Measurements from ENCODE around the gene ARRDC5.

ARRDC5 gene

GRCh38 chr19:4937060-4937459 is 34.4 kb upstream of the ARRDC5 start:
- Histone ChIP-seq H3K36me3 (ENCODE audit: control insufficient read depth, insufficient read depth, low read length) (no peaks in the 10 kb centered on the region), H3K9ac (no peak overlapping the region)
- TF ChIP-seq CTCF (IDR thresholded peaks at IDR 0.05) = no peak

GRCh38 chr19:4935444-4935843 is 32.7 kb upstream of the ARRDC5 start:
- H3K4me3 ChIP-seq (ENCODE audit: low read depth, low read length) = no peak overlapping the region
- H3K27me3 ChIP-seq (ENCODE audit: control insufficient read depth, insufficient read depth, low read length) = no peaks in the 10 kb centered on the region
- H3K79me2 ChIP-seq = no peaks in the 10 kb centered on the region
- H2AFZ ChIP-seq = no peak overlapping the region
- no peak overlapping the region for H3K27ac ChIP-seq
- no peaks in the 10 kb centered on the region for H3K4me1 ChIP-seq
- TF ChIP-seq CTCF (IDR thresholded peaks at IDR 0.05) = no peak
- H3K9ac ChIP-seq = no peak overlapping the region
- no peak overlapping the region for H3K4me2 ChIP-seq (ENCODE audit: low read length)
- no peaks in the 10 kb centered on the region for H3K9me3 ChIP-seq (ENCODE audit: control insufficient read depth, low read length)
- H3K36me3 ChIP-seq (ENCODE audit: control insufficient read depth, insufficient read depth, low read length) = no peaks in the 10 kb centered on the region

More at GRCh38 chr19:4937060-4937459, 34.4 kb upstream of the ARRDC5 start:
- no peaks in the 10 kb centered on the region for H3K4me1 ChIP-seq
- no peak overlapping the region for H2AFZ ChIP-seq
- H3K27me3 ChIP-seq (ENCODE audit: control insufficient read depth, insufficient read depth, low read length) = no peaks in the 10 kb centered on the region
- no peak overlapping the region for H3K27ac ChIP-seq
- H3K4me3 ChIP-seq (ENCODE audit: low read depth, low read length) = no peak overlapping the region
- no peak overlapping the region for H3K4me2 ChIP-seq (ENCODE audit: low read length)
- no peaks in the 10 kb centered on the region for H3K9me3 ChIP-seq (ENCODE audit: control insufficient read depth, low read length)
- no peaks in the 10 kb centered on the region for H3K79me2 ChIP-seq

GRCh38 chr19:4933528-4933927 is 30.8 kb upstream of the ARRDC5 start:
- H3K4me2 ChIP-seq (ENCODE audit: low read length) = no peak overlapping the region
- no peaks in the 10 kb centered on the region for H3K4me1 ChIP-seq
- no peaks in the 10 kb centered on the region for H3K27me3 ChIP-seq (ENCODE audit: control insufficient read depth, insufficient read depth, low read length)
- H3K4me3 ChIP-seq (ENCODE audit: low read depth, low read length) = no peak overlapping the region
- no peak for TF ChIP-seq CTCF (IDR thresholded peaks at IDR 0.05)
- H3K79me2 ChIP-seq = no peaks in the 10 kb centered on the region
- H2AFZ ChIP-seq = no peak overlapping the region
- no peaks in the 10 kb centered on the region for H3K9me3 ChIP-seq (ENCODE audit: control insufficient read depth, low read length)
- no peak overlapping the region for H3K27ac ChIP-seq
- H3K9ac ChIP-seq = no peak overlapping the region
- no peaks in the 10 kb centered on the region for H3K36me3 ChIP-seq (ENCODE audit: control insufficient read depth, insufficient read depth, low read length)

- Histone ChIP-seq H3K9me3 (ENCODE audit: control insufficient read depth, low read length) (no peaks in the 10 kb centered on the region), H2AFZ (no peak overlapping the region), H3K36me3 (ENCODE audit: control insufficient read depth, insufficient read depth, low read length) (no peaks in the 10 kb centered on the region), H3K27me3 (ENCODE audit: control insufficient read depth, insufficient read depth, low read length) (no peaks in the 10 kb centered on the region), H3K4me3 (ENCODE audit: low read depth, low read length) (no peak overlapping the region), H3K4me1 (no peaks in the 10 kb centered on the region), H3K79me2 (no peaks in the 10 kb centered on the region), H3K27ac (no peak overlapping the region), H3K4me2 (ENCODE audit: low read length) (no peak overlapping the region), H3K9ac (no peak overlapping the region)
- TF ChIP-seq CTCF (IDR thresholded peaks at IDR 0.05) = no peak
Measured at GRCh38 chr19:4932711-4933110, 30.0 kb upstream of the ARRDC5 start.

- Histone ChIP-seq H3K79me2 (no peaks in the 10 kb centered on the region), H3K27me3 (ENCODE audit: control insufficient read depth, insufficient read depth, low read length) (no peaks in the 10 kb centered on the region), H3K9ac (no peak overlapping the region), H3K4me2 (ENCODE audit: low read length) (no peak overlapping the region), H3K4me1 (no peaks in the 10 kb centered on the region), H3K9me3 (ENCODE audit: control insufficient read depth, low read length) (no peaks in the 10 kb centered on the region), H3K36me3 (ENCODE audit: control insufficient read depth, insufficient read depth, low read length) (no peaks in the 10 kb centered on the region), H3K4me3 (ENCODE audit: low read depth, low read length) (no peak overlapping the region), H3K27ac (no peak overlapping the region), H2AFZ (no peak overlapping the region)
- no peak for TF ChIP-seq CTCF (IDR thresholded peaks at IDR 0.05)
Measured at GRCh38 chr19:4930664-4931063, 28.0 kb upstream of the ARRDC5 start.
